HepG2 (cell line): ENCODE data around the gene GSDME. TPM values are rescaled to one million over a fixed set of nuclear protein-coding genes. Genes with fewer than 3 reads are reported as not detected.

Source experiments
- ATAD3A ChIP-seq: sonication (generic); formaldehyde crosslinking; IDR thresholded peaks from 2 replicates; pipeline ENCODE4 v1.4.0; 2020; ENCODE audit warnings: missing genetic modification reagents
- ELF4 ChIP-seq: sonication (generic); formaldehyde crosslinking; IDR thresholded peaks from 2 replicates; pipeline ENCODE4 v1.5.0; 2020; ENCODE audit warnings: missing genetic modification reagents, mild to moderate bottlenecking, moderate library complexity, borderline replicate concordance
- ERF ChIP-seq: IDR thresholded peaks from 2 replicates; pipeline ENCODE4 v1.6.1; 2018; ENCODE audit warnings: missing biosample characterization, missing genetic modification reagents
- GFI1 ChIP-seq: sonication (generic); formaldehyde crosslinking; IDR thresholded peaks from 2 replicates; pipeline ENCODE4 v1.5.0; 2020; ENCODE audit warnings: missing genetic modification reagents, mild to moderate bottlenecking, borderline replicate concordance
- HNRNPK ChIP-seq: fragments of 200-400 bp; formaldehyde crosslinking; IDR thresholded peaks from 2 replicates; pipeline ENCODE4 v1.6.1; 2018; ENCODE audit warnings: low read length, low read depth, moderate library complexity, mild to moderate bottlenecking; ENCODE audit not compliant: poor library complexity, severe bottlenecking
- IRX3 ChIP-seq: sonication (generic); formaldehyde crosslinking; IDR thresholded peaks from 2 replicates; pipeline ENCODE4 v1.8.1; 2023; ENCODE audit warnings: mild to moderate bottlenecking, low read depth, missing genetic modification reagents, borderline replicate concordance
- MTF1 ChIP-seq: sonication (generic); formaldehyde crosslinking; IDR thresholded peaks from 2 replicates; pipeline ENCODE4 v1.5.0; 2020; ENCODE audit warnings: missing genetic modification reagents
- NFATC3 ChIP-seq: sonication (generic); formaldehyde crosslinking; IDR thresholded peaks from 2 replicates; pipeline ENCODE4 v1.5.1; 2020; ENCODE audit warnings: mild to moderate bottlenecking, missing genetic modification reagents
- PRMT3 ChIP-seq: sonication (generic); formaldehyde crosslinking; IDR thresholded peaks from 2 replicates; pipeline ENCODE4 v1.8.1; 2022; ENCODE audit warnings: low read depth, mild to moderate bottlenecking, moderate library complexity, missing genetic modification reagents, borderline replicate concordance
- RAD51 ChIP-seq: fragments of 450-650 bp; IDR thresholded peaks from 2 replicates; pipeline ENCODE4 v1.6.1; 2016; ENCODE audit warnings: borderline replicate concordance
- SRSF9 ChIP-seq: fragments of 200-400 bp; formaldehyde crosslinking; IDR thresholded peaks from 2 replicates; pipeline ENCODE4 v1.6.1; 2018; ENCODE audit warnings: borderline replicate concordance, mild to moderate bottlenecking, low read depth, low read length; ENCODE audit not compliant: insufficient read depth, poor library complexity, severe bottlenecking
- SSRP1 ChIP-seq: IDR thresholded peaks from 2 replicates; pipeline ENCODE4 v1.6.1; 2016; ENCODE audit warnings: control low read depth
- SYNCRIP ChIP-seq: fragments of 200-400 bp; formaldehyde crosslinking; IDR thresholded peaks from 2 replicates; pipeline ENCODE4 v1.6.1; 2018; ENCODE audit warnings: mild to moderate bottlenecking, low read depth, low read length; ENCODE audit not compliant: insufficient read depth
- ZBTB8A ChIP-seq: sonication (generic); formaldehyde crosslinking; IDR thresholded peaks from 2 replicates; pipeline ENCODE4 v1.4.0; 2020; ENCODE audit warnings: mild to moderate bottlenecking, low read depth, missing genetic modification reagents, borderline replicate concordance
- ZFP36 ChIP-seq: fragments of 150-350 bp; IDR thresholded peaks from 2 replicates; pipeline ENCODE4 v1.6.1; 2018; ENCODE audit warnings: borderline replicate concordance, low read length, low read depth; ENCODE audit not compliant: partially characterized antibody
- ZNF317 ChIP-seq: sonication (generic); formaldehyde crosslinking; IDR thresholded peaks from 2 replicates; pipeline ENCODE4 v1.5.0; 2020; ENCODE audit warnings: mild to moderate bottlenecking, missing genetic modification reagents
- ZNF337 ChIP-seq: sonication (generic); formaldehyde crosslinking; IDR thresholded peaks from 2 replicates; pipeline ENCODE4 v1.5.1; 2020; ENCODE audit warnings: missing genetic modification reagents, low read depth, mild to moderate bottlenecking, borderline replicate concordance
- ZNF549 ChIP-seq: sonication (generic); formaldehyde crosslinking; IDR thresholded peaks from 2 replicates; pipeline ENCODE4 v1.5.0; 2020; ENCODE audit warnings: missing genetic modification reagents
- ZNF557 ChIP-seq: sonication (generic); formaldehyde crosslinking; IDR thresholded peaks from 2 replicates; pipeline ENCODE4 v1.4.0; 2020; ENCODE audit warnings: missing genetic modification reagents
- ZNF782 ChIP-seq: sonication (generic); formaldehyde crosslinking; IDR thresholded peaks from 2 replicates; pipeline ENCODE4 v1.4.0; 2020; ENCODE audit warnings: missing genetic modification reagents, mild to moderate bottlenecking, borderline replicate concordance
- polyA plus RNA-seq, 8 experiments: library from polyadenylated mRNA; depleted of rRNA in 3 of 8; stranded (reverse) in 7 of 8; unstranded in 1 of 8; fragments of >200 nt; fragmentation: Illumina TruSeq in 4 of 8; extraction: Trizol in 4 of 8; gene quantifications; 2 replicates each; pipeline versions ENCODE4 v1.2.1 to v1.2.3, GENCODE V29; 2011 to 2016; ENCODE audit warnings: low read depth in 4 of 8, missing spikeins in 1 of 8, mixed read lengths in 1 of 8; ENCODE audit not compliant: insufficient read depth in 1 of 8
- total RNA-seq, 5 experiments: library from RNA; depleted of rRNA; stranded (reverse); fragments of >200 nt; fragmentation: Illumina TruSeq; extraction: Trizol; gene quantifications; 2 replicates each; pipeline ENCODE4 v1.2.3, GENCODE V29; 2016; ENCODE audit warnings: low read depth in 1 of 5
- TF ChIP-seq, protein P1 (sequence below): sonication (generic); formaldehyde crosslinking; IDR thresholded peaks from 2 replicates; pipeline ENCODE4 v1.9.0; 2021; ENCODE audit warnings: missing genetic modification reagents, borderline replicate concordance
- TF ChIP-seq, protein P2 (sequence below): sonication (generic); formaldehyde crosslinking; IDR thresholded peaks from 2 replicates; pipeline ENCODE4 v1.5.1; 2020; ENCODE audit warnings: missing genetic modification reagents, mild to moderate bottlenecking, borderline replicate concordance
- TF ChIP-seq, protein P3 (sequence below): sonication (generic); formaldehyde crosslinking; IDR thresholded peaks from 2 replicates; pipeline ENCODE4 v1.8.0; 2022; ENCODE audit warnings: missing genetic modification reagents, low read depth, mild to moderate bottlenecking, borderline replicate concordance
- TF ChIP-seq, protein P4 (sequence below): sonication (generic); formaldehyde crosslinking; IDR thresholded peaks from 2 replicates; pipeline ENCODE4 v1.4.0; 2020; ENCODE audit warnings: mild to moderate bottlenecking, missing genetic modification reagents

GSDME gene
- total and polyA plus RNA-seq, 2 of the 13 experiments (the other 11 are each of a cell fraction or from before 2014, with no cell fraction given) = 19.2 to 28.2 TPM

DNA sequence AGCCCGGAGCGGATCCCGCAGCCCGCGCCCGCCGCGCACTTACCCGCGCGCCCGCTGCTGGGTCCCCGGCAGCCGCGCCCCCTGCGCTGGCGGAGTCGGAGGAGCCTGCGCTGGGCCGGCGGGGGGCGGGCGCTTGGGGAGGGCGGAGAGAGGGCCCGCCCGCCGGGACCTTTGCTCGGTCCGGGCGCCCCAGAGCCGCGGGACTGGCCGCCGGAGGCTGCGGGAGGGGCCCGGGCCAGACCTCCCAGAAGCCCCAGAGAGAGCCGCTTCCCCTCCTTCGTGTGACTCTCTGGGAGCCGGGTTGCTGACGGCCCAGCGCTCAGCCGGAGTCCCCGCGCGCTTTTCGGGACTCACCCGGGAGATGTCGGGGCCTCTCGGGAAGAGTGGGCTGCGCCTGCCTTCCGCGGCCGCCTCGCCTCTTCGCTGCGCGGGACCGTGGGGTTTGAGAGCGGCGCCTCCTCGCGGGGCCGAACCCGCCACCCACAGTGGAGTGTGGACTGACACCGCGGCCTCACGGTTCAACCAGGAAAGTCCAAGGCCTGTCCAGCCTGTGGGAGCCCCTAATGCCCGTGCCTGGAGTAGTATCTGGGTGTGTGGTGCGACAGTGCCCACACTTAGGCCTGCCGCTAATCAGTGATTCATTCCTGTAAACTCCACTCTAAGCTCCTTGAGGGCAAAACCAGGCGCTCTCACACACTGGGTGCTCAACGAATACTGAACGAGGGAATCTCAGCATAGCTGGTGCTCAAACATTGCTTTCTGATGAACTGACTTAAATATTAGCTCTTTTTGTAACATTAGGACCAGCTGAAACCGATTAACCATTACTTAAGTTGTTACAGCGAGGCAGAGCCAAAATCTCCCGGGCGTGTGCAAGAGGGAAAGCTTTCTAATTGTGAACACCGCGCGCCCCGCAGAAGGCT lies at the start of gene GSDME (continued):
- TF ChIP-seq, protein P1, sequence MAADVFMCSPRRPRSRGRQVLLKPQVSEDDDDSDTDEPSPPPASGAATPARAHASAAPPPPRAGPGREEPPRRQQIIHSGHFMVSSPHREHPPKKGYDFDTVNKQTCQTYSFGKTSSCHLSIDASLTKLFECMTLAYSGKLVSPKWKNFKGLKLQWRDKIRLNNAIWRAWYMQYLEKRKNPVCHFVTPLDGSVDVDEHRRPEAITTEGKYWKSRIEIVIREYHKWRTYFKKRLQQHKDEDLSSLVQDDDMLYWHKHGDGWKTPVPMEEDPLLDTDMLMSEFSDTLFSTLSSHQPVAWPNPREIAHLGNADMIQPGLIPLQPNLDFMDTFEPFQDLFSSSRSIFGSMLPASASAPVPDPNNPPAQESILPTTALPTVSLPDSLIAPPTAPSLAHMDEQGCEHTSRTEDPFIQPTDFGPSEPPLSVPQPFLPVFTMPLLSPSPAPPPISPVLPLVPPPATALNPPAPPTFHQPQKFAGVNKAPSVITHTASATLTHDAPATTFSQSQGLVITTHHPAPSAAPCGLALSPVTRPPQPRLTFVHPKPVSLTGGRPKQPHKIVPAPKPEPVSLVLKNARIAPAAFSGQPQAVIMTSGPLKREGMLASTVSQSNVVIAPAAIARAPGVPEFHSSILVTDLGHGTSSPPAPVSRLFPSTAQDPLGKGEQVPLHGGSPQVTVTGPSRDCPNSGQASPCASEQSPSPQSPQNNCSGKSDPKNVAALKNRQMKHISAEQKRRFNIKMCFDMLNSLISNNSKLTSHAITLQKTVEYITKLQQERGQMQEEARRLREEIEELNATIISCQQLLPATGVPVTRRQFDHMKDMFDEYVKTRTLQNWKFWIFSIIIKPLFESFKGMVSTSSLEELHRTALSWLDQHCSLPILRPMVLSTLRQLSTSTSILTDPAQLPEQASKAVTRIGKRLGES = no peak
- TF ChIP-seq SSRP1 (CRISPR knock-in tag) (no peak), ERF (CRISPR knock-in tag) (no peak), ATAD3A (CRISPR knock-in tag) (no peak), SRSF9 (no peak), ZNF317 (CRISPR knock-in tag) (no peak), ZNF557 (CRISPR knock-in tag) (no peak), ZNF549 (no peak), PRMT3 (CRISPR knock-in tag) (0 out of 2 replicates have a peak, but pooled peaks have one; percentile 37), IRX3 (no peak), ZNF782 (CRISPR knock-in tag) (no peak; the same call in 1 of the 2 replicates), HNRNPK (peak; percentile 21), ZBTB8A (CRISPR knock-in tag) (no peak), RAD51 (no peak), GFI1 (CRISPR knock-in tag) (no peak), MTF1 (CRISPR knock-in tag) (no peak), SYNCRIP (no peak), NFATC3 (no peak), ELF4 (CRISPR knock-in tag) (no peak), ZNF337 (CRISPR knock-in tag) (no peak; the same call in 1 of the 2 replicates), ZFP36 (no peak)
- TF ChIP-seq, protein P2, sequence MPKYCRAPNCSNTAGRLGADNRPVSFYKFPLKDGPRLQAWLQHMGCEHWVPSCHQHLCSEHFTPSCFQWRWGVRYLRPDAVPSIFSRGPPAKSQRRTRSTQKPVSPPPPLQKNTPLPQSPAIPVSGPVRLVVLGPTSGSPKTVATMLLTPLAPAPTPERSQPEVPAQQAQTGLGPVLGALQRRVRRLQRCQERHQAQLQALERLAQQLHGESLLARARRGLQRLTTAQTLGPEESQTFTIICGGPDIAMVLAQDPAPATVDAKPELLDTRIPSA (CRISPR knock-in tag) = no peak
- TF ChIP-seq, protein P3, sequence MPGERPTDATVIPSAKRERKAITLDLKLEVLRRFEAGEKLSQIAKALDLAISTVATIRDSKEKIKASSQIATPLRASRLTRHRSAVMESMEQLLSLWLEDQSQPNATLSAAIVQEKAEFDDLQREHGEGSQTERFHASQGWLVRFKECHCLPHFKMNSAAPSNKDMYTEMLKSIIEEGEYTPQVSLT (CRISPR knock-in tag) = no peak
- TF ChIP-seq, protein P4, sequence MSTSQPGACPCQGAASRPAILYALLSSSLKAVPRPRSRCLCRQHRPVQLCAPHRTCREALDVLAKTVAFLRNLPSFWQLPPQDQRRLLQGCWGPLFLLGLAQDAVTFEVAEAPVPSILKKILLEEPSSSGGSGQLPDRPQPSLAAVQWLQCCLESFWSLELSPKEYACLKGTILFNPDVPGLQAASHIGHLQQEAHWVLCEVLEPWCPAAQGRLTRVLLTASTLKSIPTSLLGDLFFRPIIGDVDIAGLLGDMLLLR (CRISPR knock-in tag) = no peak
